ENCODE results near the gene DERL2. TPM values are rescaled to one million over a fixed set of nuclear protein-coding genes. Genes with fewer than 3 reads are reported as not detected.

The DERL2 gene
- total RNA-seq, 1 experiment from 2014 or later: 56.7 TPM

DNA sequence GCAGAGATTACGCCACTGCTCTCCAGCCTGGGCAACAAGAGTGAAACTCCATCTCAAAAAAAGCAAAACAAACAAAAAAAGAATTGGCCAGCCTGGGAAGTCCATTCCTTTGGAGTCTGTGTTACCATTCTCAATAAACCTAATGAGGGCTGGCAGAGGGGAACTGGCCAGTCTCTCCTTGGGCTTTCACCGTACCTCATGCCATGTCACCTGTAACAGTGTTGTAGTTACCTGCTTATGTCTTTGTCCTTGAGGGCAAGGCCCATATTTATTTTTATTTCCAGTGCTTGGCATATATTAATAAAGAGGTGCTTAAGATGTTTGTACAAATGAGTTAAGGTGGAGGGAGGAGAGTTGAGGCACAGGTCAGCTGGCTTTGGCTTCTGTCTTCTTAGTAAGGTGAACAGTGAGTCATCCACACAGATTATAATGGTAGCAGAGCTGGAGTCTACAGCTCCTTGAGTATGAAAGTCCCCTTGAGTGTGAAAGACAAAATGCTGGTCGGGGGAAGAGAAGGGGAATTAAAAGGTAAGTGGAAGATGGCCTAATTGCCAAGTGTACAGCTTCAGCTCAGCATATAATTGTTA lies 55.5 kb downstream of the DERL2 start:
- no TSS peak for BruUV-seq (replicated peaks)
- no peaks in the 10 kb centered on the region for H3K9me3 Mint-ChIP-seq (ENCODE audit: low read depth, unreplicated experiment)
- H3K27me3 Mint-ChIP-seq (ENCODE audit: unreplicated experiment): no peaks in the 10 kb centered on the region
- H3K27ac Mint-ChIP-seq (ENCODE audit: unreplicated experiment): no peak overlapping the region
- peaks cover 26% of the 10 kb centered on the region for H3K36me3 Mint-ChIP-seq (ENCODE audit: insufficient read depth, unreplicated experiment)
- H3K4me3 Mint-ChIP-seq (ENCODE audit: low read depth, unreplicated experiment): no peak overlapping the region
- no peak for DNase-seq
- CTCF ChIA-PET: no interaction called here
- no peaks in the 10 kb centered on the region for H3K4me1 Mint-ChIP-seq (ENCODE audit: low read depth, unreplicated experiment)
- intact Hi-C loops (cut with micrococcal nuclease; ENCODE audit: unreplicated experiment): no loop called here
- TF ChIP-seq, protein P1, sequence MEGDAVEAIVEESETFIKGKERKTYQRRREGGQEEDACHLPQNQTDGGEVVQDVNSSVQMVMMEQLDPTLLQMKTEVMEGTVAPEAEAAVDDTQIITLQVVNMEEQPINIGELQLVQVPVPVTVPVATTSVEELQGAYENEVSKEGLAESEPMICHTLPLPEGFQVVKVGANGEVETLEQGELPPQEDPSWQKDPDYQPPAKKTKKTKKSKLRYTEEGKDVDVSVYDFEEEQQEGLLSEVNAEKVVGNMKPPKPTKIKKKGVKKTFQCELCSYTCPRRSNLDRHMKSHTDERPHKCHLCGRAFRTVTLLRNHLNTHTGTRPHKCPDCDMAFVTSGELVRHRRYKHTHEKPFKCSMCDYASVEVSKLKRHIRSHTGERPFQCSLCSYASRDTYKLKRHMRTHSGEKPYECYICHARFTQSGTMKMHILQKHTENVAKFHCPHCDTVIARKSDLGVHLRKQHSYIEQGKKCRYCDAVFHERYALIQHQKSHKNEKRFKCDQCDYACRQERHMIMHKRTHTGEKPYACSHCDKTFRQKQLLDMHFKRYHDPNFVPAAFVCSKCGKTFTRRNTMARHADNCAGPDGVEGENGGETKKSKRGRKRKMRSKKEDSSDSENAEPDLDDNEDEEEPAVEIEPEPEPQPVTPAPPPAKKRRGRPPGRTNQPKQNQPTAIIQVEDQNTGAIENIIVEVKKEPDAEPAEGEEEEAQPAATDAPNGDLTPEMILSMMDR (IDR thresholded peaks at IDR 0.05; ENCODE audit: unreplicated experiment): no peak

DNA sequence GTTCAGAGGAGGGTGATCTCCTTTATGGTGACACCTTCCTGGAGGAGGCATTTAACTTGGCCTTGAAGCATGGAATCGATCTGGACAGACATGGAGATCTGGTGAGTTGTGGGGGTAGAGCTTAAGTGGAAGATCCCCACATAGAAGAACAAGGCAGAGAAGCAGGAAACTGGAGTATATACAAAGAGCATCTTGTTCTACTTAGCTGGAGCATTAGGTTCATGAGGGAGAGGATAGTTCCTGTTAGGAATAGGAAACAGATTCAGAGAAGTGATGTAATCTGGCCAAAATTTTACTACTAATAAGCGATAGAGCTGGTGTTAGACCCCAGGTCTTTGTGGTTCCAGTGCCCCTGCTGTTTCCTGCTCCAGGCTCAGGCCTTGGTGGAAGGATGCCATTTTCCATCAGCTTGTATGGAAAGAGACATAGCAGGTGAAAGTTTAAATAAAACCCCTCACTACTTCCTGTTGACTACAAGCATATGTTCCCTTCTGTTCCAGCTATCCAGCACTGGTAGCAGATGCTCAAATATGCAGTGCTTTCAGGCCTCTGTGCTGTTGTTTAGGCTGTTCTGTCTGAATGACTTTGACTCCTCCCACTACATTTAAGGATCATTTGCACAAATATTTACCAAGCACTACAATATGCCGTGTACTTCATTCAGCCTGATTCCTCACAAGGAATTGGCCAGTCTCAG lies 56.6 kb downstream of the DERL2 start:
- Mint-ChIP-seq H3K27ac (ENCODE audit: unreplicated experiment) (no peak overlapping the region), H3K27me3 (ENCODE audit: unreplicated experiment) (no peaks in the 10 kb centered on the region), H3K36me3 (ENCODE audit: insufficient read depth, unreplicated experiment) (peaks cover 24% of the 10 kb centered on the region), H3K9me3 (ENCODE audit: low read depth, unreplicated experiment) (no peaks in the 10 kb centered on the region), H3K4me1 (ENCODE audit: low read depth, unreplicated experiment) (no peaks in the 10 kb centered on the region), H3K4me3 (ENCODE audit: low read depth, unreplicated experiment) (no peak overlapping the region)
- CTCF ChIA-PET: no interaction called here
- no TSS peak for BruUV-seq (replicated peaks)
- no peak for DNase-seq
- TF ChIP-seq, protein P1 (IDR thresholded peaks at IDR 0.05; ENCODE audit: unreplicated experiment): no peak
- intact Hi-C loops (cut with micrococcal nuclease; ENCODE audit: unreplicated experiment): no loop called here

DNA sequence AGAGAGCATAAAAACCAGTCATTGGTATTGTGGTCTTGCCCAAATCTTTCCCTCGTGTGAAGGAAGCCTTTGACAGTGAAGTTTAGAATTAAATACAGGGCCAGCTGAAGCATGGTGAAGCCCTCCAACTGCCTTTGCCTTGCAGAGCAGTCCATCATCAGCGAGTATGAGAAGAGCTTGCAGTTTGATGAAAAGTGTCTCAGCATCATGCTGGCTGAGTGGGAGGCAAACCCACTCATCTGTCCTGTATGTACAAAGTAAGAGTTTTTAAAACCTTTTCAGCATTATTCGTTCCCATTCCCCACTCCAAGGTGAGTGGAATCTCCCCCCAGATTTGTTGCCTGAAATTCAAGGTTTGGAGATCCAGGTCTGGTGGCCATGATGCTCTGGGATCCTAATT lies 60.2 kb downstream of the DERL2 start:
- TF ChIP-seq, protein P1 (IDR thresholded peaks at IDR 0.05; ENCODE audit: unreplicated experiment): no peak
- Mint-ChIP-seq H3K4me3 (ENCODE audit: low read depth, unreplicated experiment) (no peak overlapping the region), H3K4me1 (ENCODE audit: low read depth, unreplicated experiment) (peaks cover 12% of the 10 kb centered on the region), H3K27ac (ENCODE audit: unreplicated experiment) (no peak overlapping the region), H3K27me3 (ENCODE audit: unreplicated experiment) (no peaks in the 10 kb centered on the region), H3K9me3 (ENCODE audit: low read depth, unreplicated experiment) (no peaks in the 10 kb centered on the region), H3K36me3 (ENCODE audit: insufficient read depth, unreplicated experiment) (peaks cover 23% of the 10 kb centered on the region)
- intact Hi-C loops (cut with micrococcal nuclease; ENCODE audit: unreplicated experiment): no loop called here
- BruUV-seq (replicated peaks): no TSS peak
- CTCF ChIA-PET: no interaction called here
- no peak for DNase-seq

DNA sequence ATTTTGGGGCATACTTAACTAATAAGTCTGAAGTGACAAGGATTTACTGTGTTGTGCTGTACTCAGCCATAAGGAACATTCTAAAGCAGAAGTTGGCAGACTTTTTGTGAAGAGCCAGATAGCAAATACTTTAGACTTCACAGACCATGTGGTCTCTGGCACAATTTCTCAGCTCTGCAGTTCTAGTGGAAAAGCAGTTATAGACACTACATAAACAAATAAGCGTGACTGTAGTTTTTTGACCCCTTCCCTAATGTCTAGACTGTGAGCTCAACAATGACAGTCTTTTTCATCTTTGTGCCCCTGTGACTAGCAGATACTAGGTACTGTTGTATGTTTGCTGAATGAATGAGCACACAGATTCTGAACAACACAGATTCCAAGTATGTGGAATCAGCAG lies 61.1 kb downstream of the DERL2 start:
- H3K4me1 Mint-ChIP-seq (ENCODE audit: low read depth, unreplicated experiment): peaks cover 12% of the 10 kb centered on the region
- DNase-seq: no peak
- H3K4me3 Mint-ChIP-seq (ENCODE audit: low read depth, unreplicated experiment): no peak overlapping the region
- H3K9me3 Mint-ChIP-seq (ENCODE audit: low read depth, unreplicated experiment): no peaks in the 10 kb centered on the region
- CTCF ChIA-PET: no interaction called here
- H3K27me3 Mint-ChIP-seq (ENCODE audit: unreplicated experiment): no peaks in the 10 kb centered on the region
- no TSS peak for BruUV-seq (replicated peaks)
- H3K27ac Mint-ChIP-seq (ENCODE audit: unreplicated experiment): no peak overlapping the region
- peaks cover 32% of the 10 kb centered on the region for H3K36me3 Mint-ChIP-seq (ENCODE audit: insufficient read depth, unreplicated experiment)
- intact Hi-C loops (cut with micrococcal nuclease; ENCODE audit: unreplicated experiment): no loop called here
- TF ChIP-seq, protein P1 (IDR thresholded peaks at IDR 0.05; ENCODE audit: unreplicated experiment): no peak
